HG02642 (cell line): Measurements from ENCODE around the gene GBX1.

Experiments used
- ATAC-seq: cut with Tn5 transposase; IDR thresholded peaks from one replicate; pipeline ENCODE4 v1.9.1; 2021; ENCODE audit warnings: mild to moderate bottlenecking; ENCODE audit not compliant: unreplicated experiment, poor library complexity

The GBX1 gene

DNA sequence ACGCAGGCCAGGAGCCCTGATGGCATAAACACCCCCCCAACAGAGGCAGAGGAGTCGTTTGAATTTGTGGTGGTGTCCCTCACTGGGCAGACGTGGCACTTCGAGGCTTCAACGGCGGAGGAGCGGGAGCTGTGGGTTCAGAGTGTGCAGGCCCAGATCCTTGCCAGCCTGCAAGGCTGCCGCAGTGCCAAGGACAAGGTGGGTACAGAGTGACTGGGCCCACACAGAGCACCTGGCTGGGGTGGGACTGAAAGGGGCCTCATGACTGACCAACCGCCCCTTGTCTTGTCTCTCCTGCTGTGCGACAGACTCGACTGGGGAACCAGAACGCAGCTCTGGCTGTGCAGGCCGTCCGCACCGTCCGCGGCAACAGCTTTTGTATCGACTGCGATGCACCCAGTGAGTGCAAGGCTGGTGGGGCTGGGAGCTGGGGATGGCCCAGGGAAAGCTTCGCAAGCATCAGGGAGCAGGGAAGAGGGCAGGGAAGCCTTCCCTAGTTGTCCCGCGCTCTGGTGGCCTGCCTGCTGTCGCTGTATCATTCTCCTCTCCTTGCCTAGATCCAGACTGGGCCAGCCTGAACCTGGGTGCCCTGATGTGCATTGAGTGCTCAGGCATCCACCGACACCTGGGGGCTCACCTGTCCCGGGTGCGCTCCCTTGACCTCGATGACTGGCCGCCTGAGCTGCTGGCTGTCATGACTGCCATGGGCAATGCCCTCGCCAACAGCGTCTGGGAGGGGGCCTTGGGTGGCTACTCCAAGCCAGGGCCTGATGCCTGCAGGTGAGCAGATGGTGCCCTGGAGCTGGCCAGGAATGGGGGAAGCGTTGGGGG is 25.4 kb downstream of the GBX1 start:
- ATAC-seq = no peak

GRCh38 chr7:151141311-151141854 is 26.1 kb downstream of the GBX1 start:
- no peak for ATAC-seq

DNA sequence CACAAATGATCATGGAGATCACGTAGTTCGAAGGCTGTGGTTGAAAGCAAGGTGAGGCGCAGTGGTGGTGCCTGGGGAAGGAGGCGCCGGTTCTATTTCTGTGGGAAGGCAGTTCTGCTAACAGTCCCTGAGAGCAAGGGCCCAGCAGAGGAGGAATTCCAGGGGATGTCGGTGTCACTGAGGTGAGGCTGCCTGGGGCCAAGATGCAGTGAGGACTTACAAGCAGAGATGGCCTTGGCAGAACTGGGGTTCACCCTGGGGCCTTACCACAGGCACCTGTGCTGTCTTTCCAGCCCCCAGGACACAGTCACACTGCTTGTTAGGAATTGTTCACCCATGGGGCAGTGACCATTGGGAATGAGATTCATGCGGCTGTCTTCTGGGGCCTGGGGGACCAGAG is 26.7 kb downstream of the GBX1 start:
- no peak for ATAC-seq

DNA sequence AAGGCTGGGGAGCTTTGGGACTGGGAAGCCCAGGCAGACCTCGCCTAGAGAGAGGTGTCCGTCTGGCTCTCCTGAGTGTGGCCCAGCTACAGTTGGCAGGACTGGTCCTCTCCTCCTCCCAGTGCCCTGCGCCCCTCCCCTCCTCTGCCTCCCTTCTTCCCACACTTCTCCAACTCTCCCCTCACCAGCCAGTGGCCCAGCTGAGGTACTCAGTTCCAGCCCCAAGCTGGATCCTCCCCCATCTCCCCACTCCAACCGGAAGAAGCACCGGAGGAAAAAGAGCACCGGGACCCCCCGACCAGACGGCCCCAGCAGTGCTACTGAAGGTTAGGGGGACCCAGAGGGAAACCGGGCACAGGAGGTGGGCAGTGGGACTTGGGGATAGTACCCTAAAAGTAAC is 27.7 kb downstream of the GBX1 start:
- ATAC-seq = no peak

GRCh38 chr7:151139071-151139790 is 28.3 kb downstream of the GBX1 start:
- ATAC-seq = no peak

DNA sequence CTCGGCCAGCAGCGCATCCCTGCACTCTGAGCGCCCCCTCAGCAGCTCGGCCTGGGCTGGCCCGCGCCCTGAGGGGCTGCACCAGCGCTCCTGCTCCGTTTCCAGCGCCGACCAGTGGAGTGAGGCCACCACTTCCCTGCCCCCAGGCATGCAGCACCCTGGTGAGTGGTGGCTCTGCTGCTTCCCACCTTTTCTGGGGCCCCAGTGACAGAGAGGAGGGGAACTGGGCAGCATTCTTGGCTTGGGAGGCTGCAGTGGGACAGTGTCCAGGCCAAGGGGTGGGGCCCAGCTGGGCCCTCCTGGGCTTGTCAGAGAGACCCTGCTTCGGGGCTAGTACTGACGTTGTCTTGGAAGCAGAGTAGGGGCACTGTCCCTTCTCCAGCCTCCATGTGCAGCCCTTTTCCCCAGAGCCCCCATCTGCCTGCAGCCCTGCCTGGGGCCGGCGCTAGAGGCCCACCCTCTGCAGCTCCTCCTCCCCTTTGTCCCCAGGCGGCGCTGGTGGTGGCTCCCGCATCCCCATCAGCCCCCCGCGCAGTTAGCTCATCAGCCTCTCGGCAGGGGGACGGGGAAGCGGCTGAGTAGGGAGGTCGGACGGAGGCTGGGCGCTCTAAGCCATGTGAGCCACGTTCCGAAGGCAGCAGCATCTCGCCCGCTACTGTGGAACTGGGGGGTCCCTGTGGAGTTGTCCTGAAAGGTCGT is 29.2 kb downstream of the GBX1 start:
- no peak for ATAC-seq

DNA sequence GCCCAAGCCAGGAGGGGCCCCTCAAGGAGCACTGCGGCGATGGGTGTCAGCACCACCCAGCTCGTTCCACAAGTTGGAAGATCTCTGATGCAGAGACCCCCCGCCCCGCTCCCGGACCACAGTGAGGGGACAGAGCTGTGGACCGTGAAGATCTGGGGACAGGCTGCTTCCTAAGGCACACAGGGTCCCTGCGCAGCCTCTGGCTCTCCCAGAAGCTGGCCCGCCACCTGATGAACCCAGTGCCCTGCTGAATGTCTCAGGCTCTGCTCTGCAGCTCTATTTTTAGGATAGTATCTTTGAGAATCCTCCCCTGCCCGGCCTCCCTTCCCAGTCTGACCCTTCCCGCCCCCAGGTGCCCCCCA is 29.7 kb downstream of the GBX1 start:
- no peak for ATAC-seq

- no peak for ATAC-seq
Measured at GRCh38 chr7:151137076-151137675, 30.3 kb downstream of the GBX1 start.

DNA sequence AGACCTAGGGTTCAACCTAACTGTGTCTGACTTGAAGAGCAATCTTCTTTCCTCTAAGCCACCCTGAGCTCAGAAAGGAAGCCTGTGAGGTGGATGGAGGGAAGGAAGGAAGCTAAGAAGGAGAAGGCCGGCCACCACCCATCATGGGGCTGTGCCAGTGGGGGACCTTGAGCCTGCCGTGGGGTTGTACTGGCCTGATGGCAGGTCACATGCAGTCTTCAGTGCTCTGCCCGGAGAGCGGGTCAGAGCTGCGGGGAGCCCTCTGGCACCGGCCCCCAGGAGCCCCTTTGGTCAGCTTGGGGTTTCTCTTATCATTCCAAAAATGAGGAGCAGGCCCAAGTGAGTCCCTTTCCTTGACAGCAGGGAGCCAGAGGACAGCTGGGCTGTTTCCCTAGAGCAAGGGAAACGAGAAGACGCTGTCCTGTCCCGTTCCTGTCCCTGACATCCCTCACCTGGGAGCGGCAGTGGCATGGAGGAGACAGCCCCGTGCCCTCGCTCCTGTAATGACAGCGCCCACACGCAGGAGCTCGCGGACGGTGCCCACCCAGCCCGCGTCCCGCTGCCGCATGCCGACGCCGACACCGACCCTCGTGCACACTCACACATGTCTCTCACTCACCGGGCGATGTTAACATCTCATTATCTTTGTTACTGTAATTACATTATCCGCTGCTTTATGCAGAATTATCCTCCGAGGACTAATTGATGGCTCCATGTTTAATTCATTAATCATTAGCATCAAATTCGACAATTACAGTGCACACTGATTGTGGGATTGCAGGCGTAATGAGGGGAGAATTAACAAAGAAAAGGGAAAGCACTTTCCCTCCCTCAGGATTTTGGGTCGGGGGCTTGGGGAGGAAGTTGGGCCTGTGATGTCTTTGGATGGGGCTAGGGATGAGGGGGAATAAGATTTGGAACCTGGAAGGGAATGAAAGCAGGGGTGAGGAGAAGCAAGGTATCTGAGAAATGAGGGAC is 31.3 kb downstream of the GBX1 start:
- ATAC-seq = no peak

DNA sequence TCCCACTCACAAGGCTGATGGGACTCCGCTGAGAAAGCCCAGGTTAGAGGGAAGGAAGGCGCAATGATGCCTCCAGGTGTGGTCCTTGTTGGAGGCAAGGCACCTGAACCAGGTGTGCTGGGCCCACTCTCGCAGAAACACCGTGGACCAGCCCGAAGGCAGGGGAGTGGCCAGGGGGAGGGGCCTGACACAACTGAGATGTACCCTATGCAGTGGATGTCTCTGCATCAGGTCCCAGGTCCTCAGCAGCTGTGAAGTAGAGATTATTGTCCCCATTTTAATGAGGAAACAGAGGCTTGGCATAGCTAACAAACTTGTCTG is 32.0 kb downstream of the GBX1 start:
- ATAC-seq = no peak

GRCh38 chr7:151134743-151135524 is 32.6 kb downstream of the GBX1 start:
- no peak for ATAC-seq

DNA sequence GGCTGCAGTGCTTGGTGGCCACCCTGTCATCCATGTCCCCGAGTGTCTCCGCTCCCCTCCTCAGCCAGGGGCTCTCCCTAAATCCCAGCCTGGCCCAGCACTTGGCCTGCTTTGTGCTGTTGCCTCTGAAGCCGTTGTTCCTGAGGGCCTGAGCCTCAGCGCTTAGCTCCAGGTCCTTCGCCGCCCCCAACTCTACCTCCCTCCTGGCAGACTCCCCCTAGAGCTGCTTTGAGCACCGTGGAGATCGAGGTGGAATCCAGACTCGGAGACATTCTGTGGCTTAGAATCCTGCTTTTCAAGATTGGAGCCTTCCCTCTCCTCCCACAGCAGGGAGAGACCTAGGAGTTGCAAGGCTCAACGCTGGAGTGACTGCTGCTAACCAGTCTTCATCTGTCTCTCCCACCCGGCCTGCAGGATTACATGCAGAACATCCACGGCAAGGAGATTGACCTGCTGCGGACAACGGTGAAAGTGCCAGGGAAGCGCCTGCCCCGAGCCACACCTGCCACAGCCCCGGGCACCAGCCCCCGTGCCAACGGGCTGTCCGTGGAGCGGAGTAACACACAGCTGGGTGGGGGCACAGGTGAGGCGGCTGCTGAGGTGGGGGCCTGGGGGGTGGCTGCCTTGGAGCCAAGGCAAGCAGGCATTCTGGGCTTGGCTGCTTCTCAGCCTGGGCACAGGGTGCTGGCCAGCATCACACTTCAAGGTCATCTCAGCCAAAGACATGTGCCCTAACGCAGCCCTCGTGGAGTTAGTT is 33.3 kb downstream of the GBX1 start:
- no peak for ATAC-seq

- no peak for ATAC-seq
Measured at GRCh38 chr7:151133266-151133985, 34.1 kb downstream of the GBX1 start.

- ATAC-seq = no peak
Measured at GRCh38 chr7:151132461-151133205, 34.9 kb downstream of the GBX1 start.

DNA sequence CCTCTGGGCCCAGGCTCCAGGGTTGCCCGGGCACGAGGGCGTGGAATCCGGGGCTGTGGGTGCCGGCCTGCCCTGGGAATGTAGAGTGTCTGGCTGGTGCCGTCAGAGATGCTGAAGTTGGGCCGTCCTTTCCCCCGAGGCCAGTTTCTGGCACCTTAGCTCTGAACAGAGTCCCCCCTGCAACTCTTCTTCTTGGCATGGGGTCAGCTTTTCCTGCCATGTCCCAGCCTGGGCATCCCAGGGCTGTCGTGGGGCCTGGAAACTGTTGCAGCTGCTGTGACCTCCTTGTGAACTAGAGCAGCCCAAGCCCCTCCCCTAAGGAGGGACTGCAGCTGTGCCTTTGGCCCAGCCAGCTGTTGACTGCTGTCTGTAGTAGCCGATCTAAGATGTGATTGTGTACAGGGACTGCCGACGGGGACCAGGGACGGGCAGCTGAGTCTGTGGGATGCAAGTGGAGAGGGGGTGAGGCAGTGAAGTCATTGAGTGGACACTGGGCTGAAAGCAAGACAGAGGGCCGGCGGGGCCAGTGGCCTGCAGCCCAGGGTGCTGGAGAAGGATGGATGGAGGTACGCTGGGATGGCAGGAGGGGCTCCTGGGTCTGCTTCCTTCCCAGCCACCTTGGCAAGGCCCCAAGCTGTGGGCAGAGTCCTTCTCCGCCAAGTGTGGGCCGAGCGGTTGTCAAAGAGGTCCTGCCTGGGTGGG is 35.8 kb downstream of the GBX1 start:
- ATAC-seq = no peak

- ATAC-seq = no peak
Measured at GRCh38 chr7:151131224-151131591, 36.3 kb downstream of the GBX1 start.
